ENCODE data around the gene OR6X1.
"Not testable (repeated sequence)": the region's sequence is repeated elsewhere in the genome, so short reads cannot be mapped to it uniquely, and the experiment has no call there.

Gene OR6X1

GRCh38 chr11:123751781-123752180 lies 2.5 kb downstream of the OR6X1 start:
- no peak for DNase-seq

GRCh38 chr11:123748349-123748748 lies 6.0 kb downstream of the OR6X1 start:
- not testable (repeated sequence) for DNase-seq

- DNase-seq: no peak
Observed at GRCh38 chr11:123745764-123746451, 8.4 kb downstream of the OR6X1 start.

- no peak for DNase-seq
Observed at GRCh38 chr11:123742724-123743120, 11.6 kb downstream of the OR6X1 start.

GRCh38 chr11:123742031-123742723 lies 12.1 kb downstream of the OR6X1 start:
- no peak for DNase-seq

- DNase-seq: peak; percentile 91
Observed at GRCh38 chr11:123741159-123742030, 12.9 kb downstream of the OR6X1 start, which contains the start of gene ZNF202. Gene ZNF202 (minus strand): TSS chr11:123741660. CDS start chr11:123730888, 10,772 bp downstream.

- DNase-seq: no peak
Observed at GRCh38 chr11:123740787-123741158, 13.5 kb downstream of the OR6X1 start.

- DNase-seq: no peak
Observed at GRCh38 chr11:123738374-123738773, 15.9 kb downstream of the OR6X1 start.

- no peak for DNase-seq
Observed at GRCh38 chr11:123736769-123737168, 17.5 kb downstream of the OR6X1 start.

- no peak for DNase-seq
Observed at GRCh38 chr11:123729602-123730001, 24.7 kb downstream of the OR6X1 start.

GRCh38 chr11:123725995-123726655 lies 28.2 kb downstream of the OR6X1 start:
- no peak for DNase-seq

GRCh38 chr11:123719452-123719851 lies 34.9 kb downstream of the OR6X1 start:
- DNase-seq: no peak

GRCh38 chr11:123718469-123718868 lies 35.8 kb downstream of the OR6X1 start:
- DNase-seq: no peak

GRCh38 chr11:123718063-123718462 lies 36.3 kb downstream of the OR6X1 start:
- DNase-seq: no peak

GRCh38 chr11:123712627-123713026 lies 41.7 kb downstream of the OR6X1 start:
- not testable (repeated sequence) for DNase-seq

GRCh38 chr11:123707606-123708205 lies 46.6 kb downstream of the OR6X1 start:
- peak; percentile 2 for DNase-seq

- DNase-seq: no peak
Observed at GRCh38 chr11:123707206-123707605, 47.1 kb downstream of the OR6X1 start.

- DNase-seq: no peak
Observed at GRCh38 chr11:123704341-123704740, 50.0 kb downstream of the OR6X1 start.

All from stimulated activated naive CD4-positive, alpha-beta T cell treated with Interleukin-2 at 50 U/mL for 16 hours (primary cell).